OCI-LY1 (cell line): ENCODE measurements around the gene TMEM11.

ENCODE experiments used
- CTCF ChIP-seq: fragments of 200-600 bp; sonication (generic), shearing (Covaris generic); IDR thresholded peaks from 2 replicates; pipeline ENCODE4 v1.5.1; 2017; ENCODE audit warnings: mild to moderate bottlenecking, antibody characterized with exemption, low read length, moderate library complexity, mixed read lengths
- EZH2 ChIP-seq: fragments of 200-600 bp; sonication (generic), shearing (Covaris generic); IDR thresholded peaks from 2 replicates; pipeline ENCODE4 v1.8.0; 2017; ENCODE audit warnings: borderline replicate concordance, mixed run types, mild to moderate bottlenecking, antibody characterized with exemption, low read length, moderate library complexity, mixed read lengths

GRCh38 chr17:21168555-21168865 is 45.5 kb downstream of the TMEM11 start:
- TF ChIP-seq CTCF (no peak), EZH2 (no peak)
